Neural cell (in vitro differentiated cells): ENCODE results near the gene INPP5A.

Experiments used
- EP300 ChIP-seq: fragments of 450-650 bp; conservative IDR thresholded peaks from 2 replicates; pipeline ENCODE4 v1.6.1; 2014; ENCODE audit warnings: antibody characterized with exemption, mild to moderate bottlenecking, moderate library complexity; ENCODE audit not compliant: poor library complexity, severe bottlenecking
- EZH2 ChIP-seq: fragments of 200-600, 300-800 bp; shearing (Covaris generic), sonication (generic); IDR thresholded peaks from 2 replicates; pipeline ENCODE4 v1.6.1; 2014; ENCODE audit warnings: antibody characterized with exemption, low read length, borderline replicate concordance, mild to moderate bottlenecking; ENCODE audit not compliant: insufficient read depth, poor library complexity, severe bottlenecking
- MXI1 ChIP-seq: fragments of 450-650 bp; conservative IDR thresholded peaks from 2 replicates; pipeline ENCODE4 v1.6.1; 2014; ENCODE audit warnings: antibody characterized with exemption, mild to moderate bottlenecking; ENCODE audit not compliant: poor library complexity, severe bottlenecking
- POLR2AphosphoS5 ChIP-seq: IDR thresholded peaks from 2 replicates; pipeline ENCODE4 v1.6.1; 2012
- RAD21 ChIP-seq: fragments of 450-650 bp; conservative IDR thresholded peaks from 2 replicates; pipeline ENCODE4 v1.6.1; 2014; ENCODE audit warnings: antibody characterized with exemption, mild to moderate bottlenecking, moderate library complexity
- SMC3 ChIP-seq: fragments of 450-650 bp; conservative IDR thresholded peaks from 2 replicates; pipeline ENCODE4 v1.6.1; 2014; ENCODE audit warnings: antibody characterized with exemption, mild to moderate bottlenecking, moderate library complexity; ENCODE audit not compliant: poor library complexity
- TAF1 ChIP-seq: IDR thresholded peaks from 2 replicates; pipeline ENCODE4 v1.6.1; 2012; ENCODE audit warnings: low read depth
- TF ChIP-seq, protein P1 (sequence below): fragments of 450-650 bp; IDR thresholded peaks from 2 replicates; pipeline ENCODE4 v1.5.1; 2014; ENCODE audit warnings: antibody characterized with exemption, mild to moderate bottlenecking, moderate library complexity; ENCODE audit not compliant: poor library complexity, severe bottlenecking
- TF ChIP-seq, protein P2 (sequence below): IDR thresholded peaks from 2 replicates; pipeline ENCODE4 v1.6.1; 2012; ENCODE audit warnings: borderline replicate concordance

DNA sequence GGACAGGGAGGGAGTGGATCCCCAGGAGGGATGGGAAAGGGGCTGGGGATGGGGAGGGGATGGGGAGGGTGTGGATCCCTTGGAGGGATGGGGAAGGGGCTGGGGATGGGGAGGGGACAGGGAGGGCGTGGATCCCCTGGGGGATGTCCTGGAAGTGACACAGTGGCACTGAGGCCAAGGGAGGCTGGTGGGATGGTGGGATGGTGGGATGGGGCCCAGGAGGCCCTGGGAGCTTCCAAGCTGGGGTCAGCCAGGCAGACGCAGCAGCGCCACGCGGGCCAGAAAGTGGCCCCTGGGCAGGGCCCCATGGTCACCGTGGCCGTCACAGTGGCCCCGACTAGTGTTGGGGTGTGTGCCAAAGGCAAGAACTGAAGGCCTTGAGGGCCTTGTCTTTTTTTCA is 67.8 kb downstream of the INPP5A start:
- no peak for TF ChIP-seq TAF1
- no peak for TF ChIP-seq POLR2AphosphoS5
- TF ChIP-seq, protein P1, sequence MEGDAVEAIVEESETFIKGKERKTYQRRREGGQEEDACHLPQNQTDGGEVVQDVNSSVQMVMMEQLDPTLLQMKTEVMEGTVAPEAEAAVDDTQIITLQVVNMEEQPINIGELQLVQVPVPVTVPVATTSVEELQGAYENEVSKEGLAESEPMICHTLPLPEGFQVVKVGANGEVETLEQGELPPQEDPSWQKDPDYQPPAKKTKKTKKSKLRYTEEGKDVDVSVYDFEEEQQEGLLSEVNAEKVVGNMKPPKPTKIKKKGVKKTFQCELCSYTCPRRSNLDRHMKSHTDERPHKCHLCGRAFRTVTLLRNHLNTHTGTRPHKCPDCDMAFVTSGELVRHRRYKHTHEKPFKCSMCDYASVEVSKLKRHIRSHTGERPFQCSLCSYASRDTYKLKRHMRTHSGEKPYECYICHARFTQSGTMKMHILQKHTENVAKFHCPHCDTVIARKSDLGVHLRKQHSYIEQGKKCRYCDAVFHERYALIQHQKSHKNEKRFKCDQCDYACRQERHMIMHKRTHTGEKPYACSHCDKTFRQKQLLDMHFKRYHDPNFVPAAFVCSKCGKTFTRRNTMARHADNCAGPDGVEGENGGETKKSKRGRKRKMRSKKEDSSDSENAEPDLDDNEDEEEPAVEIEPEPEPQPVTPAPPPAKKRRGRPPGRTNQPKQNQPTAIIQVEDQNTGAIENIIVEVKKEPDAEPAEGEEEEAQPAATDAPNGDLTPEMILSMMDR: no peak
- TF ChIP-seq EP300: no peak
- TF ChIP-seq, protein P2, sequence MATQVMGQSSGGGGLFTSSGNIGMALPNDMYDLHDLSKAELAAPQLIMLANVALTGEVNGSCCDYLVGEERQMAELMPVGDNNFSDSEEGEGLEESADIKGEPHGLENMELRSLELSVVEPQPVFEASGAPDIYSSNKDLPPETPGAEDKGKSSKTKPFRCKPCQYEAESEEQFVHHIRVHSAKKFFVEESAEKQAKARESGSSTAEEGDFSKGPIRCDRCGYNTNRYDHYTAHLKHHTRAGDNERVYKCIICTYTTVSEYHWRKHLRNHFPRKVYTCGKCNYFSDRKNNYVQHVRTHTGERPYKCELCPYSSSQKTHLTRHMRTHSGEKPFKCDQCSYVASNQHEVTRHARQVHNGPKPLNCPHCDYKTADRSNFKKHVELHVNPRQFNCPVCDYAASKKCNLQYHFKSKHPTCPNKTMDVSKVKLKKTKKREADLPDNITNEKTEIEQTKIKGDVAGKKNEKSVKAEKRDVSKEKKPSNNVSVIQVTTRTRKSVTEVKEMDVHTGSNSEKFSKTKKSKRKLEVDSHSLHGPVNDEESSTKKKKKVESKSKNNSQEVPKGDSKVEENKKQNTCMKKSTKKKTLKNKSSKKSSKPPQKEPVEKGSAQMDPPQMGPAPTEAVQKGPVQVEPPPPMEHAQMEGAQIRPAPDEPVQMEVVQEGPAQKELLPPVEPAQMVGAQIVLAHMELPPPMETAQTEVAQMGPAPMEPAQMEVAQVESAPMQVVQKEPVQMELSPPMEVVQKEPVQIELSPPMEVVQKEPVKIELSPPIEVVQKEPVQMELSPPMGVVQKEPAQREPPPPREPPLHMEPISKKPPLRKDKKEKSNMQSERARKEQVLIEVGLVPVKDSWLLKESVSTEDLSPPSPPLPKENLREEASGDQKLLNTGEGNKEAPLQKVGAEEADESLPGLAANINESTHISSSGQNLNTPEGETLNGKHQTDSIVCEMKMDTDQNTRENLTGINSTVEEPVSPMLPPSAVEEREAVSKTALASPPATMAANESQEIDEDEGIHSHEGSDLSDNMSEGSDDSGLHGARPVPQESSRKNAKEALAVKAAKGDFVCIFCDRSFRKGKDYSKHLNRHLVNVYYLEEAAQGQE: no peak
- no peak for TF ChIP-seq MXI1
- no peak for TF ChIP-seq EZH2
- TF ChIP-seq RAD21: no peak
- TF ChIP-seq SMC3: no peak
